K562 (cell line): ENCODE measurements around the gene DACT1. TPM values are rescaled to one million over a fixed set of nuclear protein-coding genes. Genes with fewer than 3 reads are reported as not detected.

ENCODE experiments used
- ATAC-seq: fragments of 200-7000 bp; cut with Tn5 transposase; 3 replicates; pipeline ENCODE4 v1.9.1; 2020; ENCODE audit warnings: moderate library complexity
- BruUV-seq: library from RNA; stranded (reverse); fragments of 400-500 nt; replicated peaks from 2 replicates; lab custom pipeline; 2021; lab: Mats Ljungman, UMichigan
- CTCF ChIA-PET: fragments of 300-600 bp; formaldehyde crosslinking; extraction: SDS; loops from one replicate; lab custom pipeline; 2021; ENCODE audit warnings: low intra/inter-chr PET ratio; lab: Yijun Ruan, JAX
- POLR2A ChIA-PET: fragments of 300-600, 350-650 bp; sonication (Branson Sonifier 250); formaldehyde crosslinking; extraction: SDS; loops from one replicate; lab custom pipeline; 2021; ENCODE audit warnings: antibody characterized with exemption, inconsistent platforms; lab: Yijun Ruan, JAX
- DNase-seq, 4 experiments: peaks; one replicate each; pipeline versions ENCODE4 v3.0.0 to v3.0.0-alpha.2; 2011 to 2018; ENCODE audit warnings: low spot score in 3 of 4, mixed read lengths in 3 of 4; ENCODE audit errors: extremely low read depth in 1 of 4
- FAIRE-seq: peaks from 2 replicates; lab custom pipeline; 2011; peaks lifted over from hg19 to GRCh38; lab: Jason Lieb, UNC
- H2AFZ ChIP-seq: 2 replicates; pipeline ENCODE4 v1.6.0; 2011; ENCODE audit warnings: low read depth, low read length, control low read depth, inconsistent platforms
- H3K27ac ChIP-seq: fragments of 200-600 bp; 3 replicates; pipeline ENCODE4 v1.8.0; 2011; ENCODE audit warnings: low read depth, mild to moderate bottlenecking, control low read depth, inconsistent platforms, low read length, moderate library complexity, mixed read lengths; ENCODE audit errors: extremely low read depth
- H3K27me3 ChIP-seq, 2 experiments: fragments of 300-600 bp in 1 of 2; 2 replicates in 1 of 2; 3 replicates in 1 of 2; pipeline versions ENCODE4 v1.6.0 to v1.8.0; 2011; ENCODE audit warnings: inconsistent platforms in 2 of 2, low read length in 2 of 2, mild to moderate bottlenecking in 1 of 2, mixed read lengths in 1 of 2, moderate library complexity in 1 of 2; ENCODE audit not compliant: control insufficient read depth in 2 of 2, insufficient read depth in 2 of 2
- H3K36me3 ChIP-seq: fragments of 300-600 bp; 3 replicates; pipeline ENCODE4 v1.8.0; 2011; ENCODE audit warnings: mild to moderate bottlenecking, low read length, inconsistent platforms; ENCODE audit not compliant: control insufficient read depth, insufficient read depth
- H3K4me1 ChIP-seq, 2 experiments: fragments of 200-600 bp in 1 of 2; replicated peaks in 1 of 2; 2 replicates in 1 of 2; 3 replicates in 1 of 2; pipeline versions ENCODE4 v1.5.1 to v1.8.0; 2011; ENCODE audit warnings: inconsistent platforms in 2 of 2, low read length in 2 of 2, mild to moderate bottlenecking in 1 of 2, mixed read lengths in 1 of 2, moderate library complexity in 1 of 2; ENCODE audit not compliant: control insufficient read depth in 2 of 2, insufficient read depth in 2 of 2
- H3K4me2 ChIP-seq: 2 replicates; pipeline ENCODE4 v1.6.1; 2011; ENCODE audit warnings: low read length, control low read depth, inconsistent platforms, mixed read lengths; ENCODE audit not compliant: insufficient read depth
- H3K4me3 ChIP-seq: fragments of 200-600 bp; sonication (generic), shearing (Covaris generic); 2 replicates; pipeline ENCODE4 v1.5.1; 2016; ENCODE audit warnings: control low read depth, inconsistent platforms
- H3K79me2 ChIP-seq: fragments of 200-600 bp; 3 replicates; pipeline ENCODE4 v1.8.0; 2011; ENCODE audit warnings: low read length, inconsistent platforms; ENCODE audit not compliant: control insufficient read depth, insufficient read depth
- H3K9ac ChIP-seq, 2 experiments: 2 replicates each; pipeline versions ENCODE4 v1.6.0 to v1.6.1; 2011; ENCODE audit warnings: low read depth in 2 of 2, low read length in 2 of 2, control low read depth in 1 of 2, inconsistent platforms in 1 of 2, mild to moderate bottlenecking in 1 of 2, mixed read lengths in 1 of 2; ENCODE audit not compliant: insufficient read depth in 1 of 2
- H3K9me1 ChIP-seq: one replicate; pipeline ENCODE4 v1.6.0; 2011; ENCODE audit warnings: inconsistent platforms, mild to moderate bottlenecking, low read length, moderate library complexity; ENCODE audit not compliant: control insufficient read depth, insufficient read depth
- H3K9me3 ChIP-seq: replicated peaks from 2 replicates; pipeline ENCODE4 v1.5.1; 2011; ENCODE audit warnings: low read depth, low read length, inconsistent platforms; ENCODE audit not compliant: control insufficient read depth, insufficient read depth
- H4K20me1 ChIP-seq: replicated peaks from 2 replicates; pipeline ENCODE4 v1.6.1; 2011; ENCODE audit warnings: low read length, inconsistent platforms, mixed read lengths; ENCODE audit not compliant: control insufficient read depth, insufficient read depth
- CTCF ChIP-seq, 3 experiments: IDR thresholded peaks in 2 of 3; conservative IDR thresholded peaks in 1 of 3; 2 replicates each; pipeline ENCODE4 v1.5.1; 2011 to 2012; ENCODE audit warnings: low read length in 3 of 3, mild to moderate bottlenecking in 3 of 3, control low read depth in 2 of 3, improper control_type of control experiment in 1 of 3, inconsistent platforms in 1 of 3, low read depth in 1 of 3, mixed read lengths in 1 of 3, moderate library complexity in 1 of 3; ENCODE audit not compliant: insufficient read depth in 2 of 3
- FIP1L1 ChIP-seq: fragments of 200-400 bp; formaldehyde crosslinking; IDR thresholded peaks from 2 replicates; pipeline ENCODE4 v1.6.1; 2018; ENCODE audit warnings: mild to moderate bottlenecking, low read depth, low read length; ENCODE audit not compliant: poor library complexity, severe bottlenecking
- KLF10 ChIP-seq: fragments of 250-450 bp; sonication (Bioruptor Pico); IDR thresholded peaks from 2 replicates; pipeline ENCODE4 v1.6.1; 2021; ENCODE audit warnings: matching md5 sums
- POLR2A ChIP-seq: fragments of 450-650 bp; conservative IDR thresholded peaks from 2 replicates; pipeline ENCODE4 v1.6.1; 2016
- SMARCA5 ChIP-seq: fragments of 450-650 bp; IDR thresholded peaks from 2 replicates; pipeline ENCODE4 v1.6.1; 2016
- TAF9B ChIP-seq: fragments of 450-650 bp; IDR thresholded peaks from 2 replicates; pipeline ENCODE4 v1.6.1; 2018; ENCODE audit warnings: mild to moderate bottlenecking; ENCODE audit not compliant: partially characterized antibody
- TCFL5 ChIP-seq: fragments of 250-450 bp; sonication (Bioruptor Pico); conservative IDR thresholded peaks from 2 replicates; pipeline ENCODE4 v1.6.1; 2021; ENCODE audit warnings: mild to moderate bottlenecking, moderate library complexity, matching md5 sums
- USF2 ChIP-seq: sonication (generic); formaldehyde crosslinking; IDR thresholded peaks from 2 replicates; pipeline ENCODE4 v1.5.0; 2020; ENCODE audit warnings: missing genetic modification reagents
- ZNF507 ChIP-seq: conservative IDR thresholded peaks from 2 replicates; pipeline ENCODE4 v1.6.1; 2017; ENCODE audit warnings: missing genetic modification characterization, missing compliant biosample characterization
- WGBS: fragments of 100-300 bp; shearing (Covaris generic); methylation state at CpG from one replicate; pipeline ENCODE4 v1.1.6; 2016; ENCODE audit warnings: low coverage, mixed read lengths; ENCODE audit not compliant: insufficient coverage; ENCODE audit errors: missing lambda C conversion rate; 5-methylcytosine and 5-hydroxymethylcytosine counted together
- in situ Hi-C: fragments of 300-500 bp; cut with MboI; formaldehyde crosslinking; loops from 4 replicates; pipeline ENCODE4 v1.15.0; 2018; ENCODE audit warnings: inconsistent platforms, mixed read lengths
- intact Hi-C: fragments of 100-400 bp; cut with micrococcal nuclease; formaldehyde crosslinking; loops from 2 replicates; pipeline ENCODE4 v1.14.2; 2022
- polyA plus RNA-seq, 8 experiments: library from polyadenylated mRNA; depleted of rRNA in 4 of 8; stranded (reverse) in 5 of 8; unstranded in 3 of 8; fragments of >200 nt; fragmentation: Nextera tagmentation in 2 of 8; fragmentation: Illumina TruSeq in 1 of 8; extraction: Ambion mirVana in 2 of 8; extraction: Trizol in 1 of 8; gene quantifications; 2 replicates each; pipeline versions ENCODE4 v1.2.1 to v1.2.3, GENCODE V29; 2011 to 2014; ENCODE audit warnings: inconsistent platforms in 1 of 8, missing spikeins in 1 of 8
- total RNA-seq, 7 experiments: library from RNA; depleted of rRNA in 6 of 7; stranded (reverse); fragments of >200 nt in 6 of 7; fragmentation: Illumina TruSeq in 2 of 7; extraction: Trizol in 2 of 7; gene quantifications; 2 replicates each; pipeline versions ENCODE4 v1.2.1 to v1.2.3, GENCODE V29; 2011 to 2021; ENCODE audit warnings: low replicate concordance in 1 of 7

Gene DACT1
- total and polyA plus RNA-seq, 9 of the 15 experiments (the other 6 are each of a cell fraction or from before 2014, with no cell fraction given): 0.07 to 0.30 (median 0.13) TPM

GRCh38 chr14:58667900-58668299 lies 30.1 kb downstream of the DACT1 start (continued):
- TF ChIP-seq CTCF (IDR thresholded peaks at IDR 0.05 in 2 of 3, conservative IDR thresholded peaks at IDR 0.05 in 1 of 3; ENCODE audit: insufficient read depth in 2 of 3, low read depth in 1 of 3, low read length in 3 of 3): no peak
- TF ChIP-seq SMARCA5: no peak
- no peak for TF ChIP-seq USF2 (CRISPR knock-in tag)
- no peak for TF ChIP-seq TAF9B
- no peak for TF ChIP-seq KLF10 (CRISPR knock-in tag)
- TF ChIP-seq FIP1L1: no peak
- no peak for TF ChIP-seq POLR2A
- no peak for TF ChIP-seq ZNF507

- Histone ChIP-seq H3K4me3 (no peak overlapping the region), H3K4me2 (no peak overlapping the region), H3K27ac (no peak overlapping the region), H2AFZ (no peak overlapping the region), H3K36me3 (no peaks in the 10 kb centered on the region), H3K9me1 (no peaks in the 10 kb centered on the region), H3K9me3 (no peaks in the 10 kb centered on the region), H3K9ac (no peak overlapping the region), H3K27me3 (peaks cover 0 to 6% of the 10 kb centered on the region in 2 experiments; a peak in 1 of 5 replicates), H3K4me1 (no peaks in the 10 kb centered on the region), H4K20me1 (no peaks in the 10 kb centered on the region), H3K79me2 (no peaks in the 10 kb centered on the region)
- ATAC-seq (no peak), DNase-seq (no peak), FAIRE-seq (no peak)
- POLR2A ChIA-PET: interaction anchor here (0.7 kb wide), 2 partner anchors 22 to 763 kb away, joined by 3 read pairs; no protein-coding TSS in a partner anchor
- 0% methylated on average over 3 of the region's 5 CpGs for WGBS
- in situ Hi-C loops (no loop called here), intact Hi-C loops (no loop called here)
- TF ChIP-seq TCFL5 (CRISPR knock-in tag): no peak
- CTCF ChIA-PET: no interaction called here
- BruUV-seq: no TSS peak
Measured at GRCh38 chr14:58668848-58669480, 31.2 kb downstream of the DACT1 start.
